Activated naive CD8-positive, alpha-beta T cell treated with anti-CD3 and anti-CD28 coated beads, Interleukin-2, amount 10 ng/mL, durations not matched to agents 7 days and 5 days (primary cell): ENCODE results near the gene LRRC75B. TPM values are rescaled to one million over a fixed set of nuclear protein-coding genes. Genes with fewer than 3 reads are reported as not detected.
A peak's percentile ranks its signal among the peaks of the same experiment; 100 is the strongest.
"Not testable (repeated sequence)": the region's sequence is repeated elsewhere in the genome, so short reads cannot be mapped to it uniquely, and the experiment has no call there.

ENCODE experiments used
- ATAC-seq: fragments of 150-1000 bp; cut with Tn5 transposase; one replicate; pipeline ENCODE4 v1.10.0; 2021; ENCODE audit warnings: low read depth, moderate library complexity
- POLR2A ChIA-PET: fragments of 350-600 bp; sonication (Branson Sonifier 250); formaldehyde crosslinking; loops from one replicate; lab custom pipeline; 2021; ENCODE audit warnings: antibody characterized with exemption; lab: Charles Lee
- DNase-seq: peaks from one replicate; pipeline ENCODE4 v3.0.0; 2021
- H3K27ac Mint-ChIP-seq: one replicate; pipeline ENCODE4 v1.8.0; 2022; ENCODE audit warnings: mild to moderate bottlenecking, mixed read lengths
- H3K27me3 Mint-ChIP-seq: one replicate; pipeline ENCODE4 v1.8.0; 2022; ENCODE audit warnings: mild to moderate bottlenecking, moderate library complexity, mixed read lengths
- H3K36me3 Mint-ChIP-seq: one replicate; pipeline ENCODE4 v1.8.0; 2021; ENCODE audit warnings: mild to moderate bottlenecking, mixed read lengths
- H3K4me1 Mint-ChIP-seq: one replicate; pipeline ENCODE4 v1.8.0; 2021; ENCODE audit warnings: mixed read lengths
- H3K4me3 Mint-ChIP-seq: one replicate; pipeline ENCODE4 v1.8.0; 2022; ENCODE audit warnings: mild to moderate bottlenecking, moderate library complexity, mixed read lengths
- H3K9me3 Mint-ChIP-seq: one replicate; pipeline ENCODE4 v1.8.0; 2021; ENCODE audit warnings: mixed read lengths
- total RNA-seq, 2 experiments: library from RNA; stranded (reverse); gene quantifications; one replicate each; pipeline ENCODE4 v1.2.3, GENCODE V29; 2021

The LRRC75B gene, protein sequence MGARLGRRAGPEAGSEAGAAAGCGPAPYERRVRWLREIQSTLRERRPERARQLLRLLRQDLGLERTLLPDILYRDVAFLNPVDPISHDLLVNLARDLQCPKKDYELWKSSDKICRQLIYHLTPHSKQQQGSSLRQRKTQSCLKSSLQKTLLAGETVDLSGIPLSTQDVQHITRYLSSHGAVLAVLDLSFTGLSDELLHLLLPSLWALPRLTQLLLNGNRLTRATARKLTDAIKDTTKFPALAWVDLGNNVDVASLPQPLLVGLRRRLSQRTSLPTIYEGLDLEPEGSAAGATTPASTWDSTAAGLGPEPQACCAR
- 1 to 10 TPM; 2.2 to 3.2 TPM for total RNA-seq

DNA sequence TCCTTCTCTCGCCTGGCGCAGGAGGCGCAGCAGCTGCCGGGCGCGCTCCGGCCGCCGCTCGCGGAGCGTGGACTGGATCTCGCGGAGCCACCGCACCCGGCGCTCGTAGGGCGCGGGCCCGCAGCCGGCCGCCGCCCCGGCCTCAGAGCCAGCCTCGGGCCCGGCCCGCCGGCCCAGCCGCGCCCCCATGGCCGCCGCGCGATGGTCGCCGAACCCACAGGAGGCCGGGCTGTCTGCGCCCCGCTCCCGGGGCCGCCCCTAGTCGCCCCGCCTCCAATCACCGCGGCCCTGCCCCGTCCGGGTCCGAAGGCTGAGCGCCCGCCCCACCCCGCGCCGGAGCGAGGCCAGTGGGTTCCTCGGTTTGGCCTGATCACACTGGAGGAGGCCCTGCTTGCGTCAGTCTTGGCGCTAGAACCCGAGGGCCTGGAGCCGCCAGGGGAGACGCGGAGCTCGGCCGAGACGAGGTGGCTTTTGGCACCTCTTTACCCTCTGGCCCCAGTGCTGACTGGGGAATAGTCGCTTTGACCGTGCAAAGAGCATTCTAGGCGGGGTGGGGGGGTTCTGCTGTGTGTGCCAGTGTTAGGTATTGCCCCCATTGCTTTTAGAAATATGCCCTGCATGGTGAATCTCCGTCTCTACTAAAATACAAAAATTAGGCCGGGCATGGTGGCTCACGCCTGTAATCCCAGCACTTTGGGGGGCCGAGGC, at the start of gene LRRC75B:
LRRC75B (minus strand) TSS at position 223 of the 708 bp plus-strand sequence; CDS start at position 189, 34 bp downstream.
- peak; percentile 68 for DNase-seq
- Mint-ChIP-seq H3K27me3 (peaks cover 6% of the 10 kb centered on the region), H3K4me1 (peaks cover 10% of the 10 kb centered on the region), H3K9me3 (no peaks in the 10 kb centered on the region), H3K36me3 (peaks cover 1% of the 10 kb centered on the region), H3K4me3 (peak within 1 kb of the TSS; percentile 87), H3K27ac (peak within 1 kb of the TSS; percentile 69)
- ATAC-seq, result peak; percentile 70
- POLR2A ChIA-PET, result interaction anchor here (2.3 kb wide), 1 partner anchor 37 kb away, joined by 5 read pairs; the partner anchor contains the start of genes GUCD1 and SNRPD3

DNA sequence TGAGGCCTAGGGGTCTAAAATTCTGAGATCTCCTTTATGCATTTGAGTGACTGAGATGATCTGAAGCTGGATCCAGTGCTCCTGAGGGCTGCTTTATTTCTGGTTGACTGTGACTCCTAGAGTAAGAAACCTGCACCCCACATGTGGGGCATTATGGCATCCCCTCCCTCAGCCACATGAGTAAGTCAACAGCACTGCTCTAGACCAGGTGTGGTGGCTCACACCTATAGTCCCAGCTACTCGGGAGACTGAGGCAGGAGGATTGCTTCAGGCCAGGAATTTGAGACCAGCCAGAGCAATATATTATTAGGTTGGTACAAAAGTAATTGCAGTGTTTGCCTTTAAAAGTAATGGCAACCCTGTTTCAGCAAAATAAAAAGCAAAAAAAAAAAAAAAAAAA, 49.4 kb upstream of the LRRC75B start:
- ATAC-seq, H3K36me3 Mint-ChIP-seq, DNase-seq, H3K4me1 Mint-ChIP-seq, POLR2A ChIA-PET, H3K4me3 Mint-ChIP-seq, H3K27me3 Mint-ChIP-seq, H3K9me3 Mint-ChIP-seq, H3K27ac Mint-ChIP-seq: not testable (repeated sequence)

DNA sequence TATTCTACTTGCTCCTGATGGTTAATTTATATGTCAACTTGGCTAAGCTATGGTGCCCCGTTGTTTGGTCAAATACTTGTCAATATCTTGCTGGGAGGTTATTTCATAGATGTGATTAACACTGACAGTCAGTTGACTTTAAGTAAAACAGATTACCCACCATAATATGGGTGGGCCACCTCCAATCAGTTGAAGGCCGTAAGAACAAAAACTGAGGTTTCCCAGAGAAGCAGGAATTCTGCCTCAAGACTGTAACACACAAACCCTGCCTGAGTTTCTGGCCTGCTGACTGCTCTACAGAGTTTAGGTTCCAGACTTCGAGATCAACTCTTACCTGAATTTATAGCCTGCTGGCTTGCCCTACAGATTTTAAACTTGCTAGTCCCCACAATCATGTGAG, 43.6 kb upstream of the LRRC75B start:
- H3K27ac Mint-ChIP-seq, ATAC-seq, H3K9me3 Mint-ChIP-seq, DNase-seq, H3K36me3 Mint-ChIP-seq, H3K4me3 Mint-ChIP-seq, H3K27me3 Mint-ChIP-seq, POLR2A ChIA-PET: not testable (repeated sequence)
- H3K4me1 Mint-ChIP-seq, result peaks cover 21% of the 10 kb centered on the region

DNA sequence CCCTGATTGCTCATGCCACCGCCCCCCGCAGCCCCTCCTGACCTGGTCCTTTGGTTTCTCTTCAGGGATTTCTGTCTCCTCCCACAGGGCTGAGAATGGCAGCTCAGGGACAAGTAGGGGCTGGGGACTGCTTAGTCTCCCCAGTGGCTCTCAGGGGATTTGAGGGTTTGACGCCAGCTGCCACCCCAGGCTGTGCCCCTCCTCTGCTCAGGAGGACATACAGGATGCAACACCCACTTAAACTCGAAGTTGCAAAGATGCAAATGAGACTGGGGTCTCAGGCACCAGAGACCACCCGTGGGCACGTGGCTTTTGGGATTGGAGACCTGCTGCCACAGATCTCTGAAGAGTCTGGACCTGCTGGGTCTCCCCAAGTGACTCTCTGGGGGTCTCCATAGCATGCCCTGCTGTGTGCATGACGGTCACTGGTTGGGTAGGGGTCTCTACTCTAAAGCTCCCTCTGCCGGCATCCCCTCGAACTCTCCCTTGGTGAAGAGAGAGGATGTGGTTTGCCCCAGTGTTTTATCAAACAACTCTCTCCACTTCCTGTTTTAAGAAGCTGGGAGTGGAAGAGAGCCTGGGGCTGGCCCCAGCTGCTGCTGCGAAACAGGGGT, 42.0 kb upstream of the LRRC75B start:
- H3K4me3 Mint-ChIP-seq, ATAC-seq, H3K36me3 Mint-ChIP-seq, H3K9me3 Mint-ChIP-seq, H3K27me3 Mint-ChIP-seq, POLR2A ChIA-PET: not testable (repeated sequence)
- peak overlapping the region; percentile 79 for H3K27ac Mint-ChIP-seq
- peaks cover 21% of the 10 kb centered on the region for H3K4me1 Mint-ChIP-seq
- DNase-seq, result peak; percentile 50

DNA sequence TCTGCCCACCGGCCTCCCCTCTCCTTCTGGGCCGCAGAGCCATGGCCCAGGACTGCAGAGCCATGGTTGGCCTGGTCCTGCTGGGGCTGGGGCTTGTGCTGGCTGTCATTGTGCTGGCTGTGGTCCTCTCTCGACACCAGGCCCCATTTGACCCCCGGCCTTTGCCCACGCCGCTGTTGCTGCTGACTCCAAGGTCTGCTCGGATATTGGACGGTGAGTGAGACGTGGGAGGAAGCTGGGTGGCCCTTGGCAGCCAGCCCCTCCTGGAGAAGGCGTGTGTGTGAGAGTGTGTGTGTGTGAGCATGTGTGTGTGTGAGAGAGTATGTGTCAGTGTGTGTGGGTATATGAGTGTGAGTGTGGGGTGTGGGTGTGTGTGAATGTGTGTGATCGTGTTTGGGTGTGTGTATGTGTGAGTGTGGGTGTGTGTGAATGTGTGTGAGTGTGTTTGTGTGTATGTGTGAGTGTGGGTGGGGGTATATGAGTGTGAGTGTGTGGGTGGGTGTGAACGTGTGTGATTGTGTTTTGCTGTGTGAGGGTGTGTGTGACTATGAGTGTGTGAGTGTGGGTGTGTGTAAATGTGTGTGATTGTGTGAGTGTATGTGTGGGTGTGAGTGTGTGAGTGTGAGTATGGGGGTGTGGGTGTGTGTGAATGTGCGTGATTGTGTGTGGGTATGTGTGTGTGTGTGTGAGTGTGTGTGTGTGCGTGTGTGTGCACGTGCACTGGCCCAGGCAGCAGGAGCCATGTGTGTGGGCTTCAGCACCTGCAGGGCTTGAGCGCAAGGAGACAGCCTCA, 40.6 kb upstream of the LRRC75B start:
- H3K36me3 Mint-ChIP-seq, DNase-seq, H3K4me3 Mint-ChIP-seq, ATAC-seq, H3K27me3 Mint-ChIP-seq, H3K9me3 Mint-ChIP-seq, POLR2A ChIA-PET: not testable (repeated sequence)
- H3K4me1 Mint-ChIP-seq, result peaks cover 21% of the 10 kb centered on the region
- H3K27ac Mint-ChIP-seq, result peak overlapping the region; percentile 76

DNA sequence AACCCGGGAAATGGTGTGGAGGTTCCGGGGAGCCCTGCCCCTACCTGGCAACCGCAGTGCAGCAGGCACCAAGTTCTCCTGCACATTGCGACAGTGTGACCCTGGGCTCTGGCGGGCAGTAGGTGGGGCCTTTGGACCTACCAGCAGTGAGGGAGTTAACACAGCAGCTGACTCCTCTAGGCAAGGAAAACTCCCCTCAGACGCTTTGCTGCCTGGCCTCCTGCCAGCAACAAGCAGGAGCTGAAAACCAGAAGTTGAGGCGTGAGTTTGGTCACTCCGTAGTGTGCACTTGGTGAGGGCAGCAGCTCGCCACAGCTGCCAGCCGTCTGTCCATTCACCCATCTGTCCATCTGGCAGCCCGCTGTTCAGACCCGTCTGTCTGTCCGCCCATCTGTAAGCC, 39.8 kb upstream of the LRRC75B start:
- POLR2A ChIA-PET, H3K27me3 Mint-ChIP-seq, H3K9me3 Mint-ChIP-seq, H3K4me3 Mint-ChIP-seq, H3K27ac Mint-ChIP-seq, DNase-seq, H3K36me3 Mint-ChIP-seq, ATAC-seq: not testable (repeated sequence)
- H3K4me1 Mint-ChIP-seq, result peaks cover 21% of the 10 kb centered on the region

DNA sequence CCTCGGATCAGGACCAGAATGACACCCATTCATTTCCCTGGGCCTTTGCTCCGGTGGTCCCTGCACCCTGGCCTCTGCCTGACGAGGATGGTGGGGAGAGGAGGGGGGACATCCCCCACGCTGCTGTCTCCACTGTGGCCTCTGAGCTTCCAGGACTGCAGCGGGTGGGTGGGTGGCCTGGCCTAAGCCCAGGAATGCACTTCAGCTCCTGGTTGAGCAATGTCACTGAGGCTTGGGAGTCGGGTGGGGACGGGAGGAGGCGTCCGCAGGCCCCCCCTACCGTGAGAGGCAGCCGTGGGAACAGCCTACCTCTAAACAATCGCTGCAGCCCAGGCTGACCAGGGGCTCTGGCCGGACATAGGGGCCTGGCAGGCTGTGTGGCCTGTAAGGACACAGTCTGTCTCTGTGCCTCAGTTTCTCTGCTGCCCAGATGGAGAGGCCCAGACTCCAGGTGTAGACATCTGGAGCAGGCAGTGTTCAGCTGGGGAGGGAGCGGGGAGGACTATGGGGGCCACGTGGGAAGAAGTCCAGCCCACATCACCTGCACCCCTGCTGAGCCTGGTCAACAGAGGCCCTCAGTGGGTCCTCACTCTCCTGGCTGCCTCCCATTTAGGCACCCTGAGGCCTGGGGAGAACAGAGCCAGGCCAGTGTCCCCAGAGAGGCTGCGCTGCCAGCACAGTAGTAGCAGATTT, 38.7 kb upstream of the LRRC75B start:
- H3K4me1 Mint-ChIP-seq, result peaks cover 20% of the 10 kb centered on the region
- H3K9me3 Mint-ChIP-seq, H3K4me3 Mint-ChIP-seq, ATAC-seq, POLR2A ChIA-PET, H3K36me3 Mint-ChIP-seq, H3K27ac Mint-ChIP-seq, DNase-seq, H3K27me3 Mint-ChIP-seq: not testable (repeated sequence)

DNA sequence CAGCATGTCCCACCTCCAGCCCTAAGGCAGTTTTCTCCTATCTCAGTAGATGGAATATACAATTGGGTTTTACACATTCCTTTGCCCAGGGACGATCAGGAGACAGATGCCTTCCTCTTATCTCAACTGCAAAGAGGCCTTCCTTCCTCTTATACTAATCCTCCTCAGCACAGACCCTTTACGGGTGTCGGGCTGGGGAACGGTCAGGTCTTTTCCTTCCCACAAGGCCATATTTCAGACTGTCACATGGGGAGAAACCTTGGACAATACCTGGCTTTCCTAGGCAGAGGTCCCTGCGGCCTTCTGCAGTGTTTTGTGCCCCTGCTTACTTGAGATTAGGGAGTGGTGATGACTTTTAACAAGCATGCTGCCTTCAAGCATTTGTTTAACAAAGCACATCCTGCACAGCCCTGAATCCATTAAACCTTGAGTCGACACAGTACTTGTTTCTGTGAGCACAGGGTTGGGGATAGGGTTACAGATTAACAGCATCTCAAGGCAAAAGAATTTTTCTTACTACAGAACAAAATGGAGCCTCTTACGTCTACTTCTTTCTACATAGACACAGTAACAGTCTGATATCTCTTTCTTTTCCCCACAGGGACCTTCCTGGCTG, 38.0 kb upstream of the LRRC75B start:
- H3K36me3 Mint-ChIP-seq, H3K27ac Mint-ChIP-seq, POLR2A ChIA-PET, H3K4me3 Mint-ChIP-seq, H3K27me3 Mint-ChIP-seq, DNase-seq, ATAC-seq, H3K9me3 Mint-ChIP-seq: not testable (repeated sequence)
- peaks cover 17% of the 10 kb centered on the region for H3K4me1 Mint-ChIP-seq

DNA sequence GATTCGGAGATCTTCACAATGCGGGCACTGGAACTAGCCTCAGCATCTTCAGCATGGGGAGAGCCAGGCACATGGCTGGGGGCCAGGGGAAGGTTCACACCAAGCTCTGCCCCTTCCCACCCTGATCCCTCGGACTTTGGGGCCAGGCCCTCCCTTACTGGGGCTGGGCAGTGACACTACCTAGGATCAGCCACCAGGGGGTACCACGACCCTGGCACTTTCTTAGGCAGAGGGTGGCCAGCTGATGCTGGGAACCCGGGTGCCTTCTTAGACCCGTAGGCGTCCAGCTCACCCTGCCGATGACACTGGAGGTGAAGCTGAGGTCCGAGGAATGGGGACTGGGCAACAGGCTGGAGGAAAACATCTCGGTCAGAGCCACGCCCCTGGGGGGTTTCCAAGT, 36.2 kb upstream of the LRRC75B start:
- H3K9me3 Mint-ChIP-seq, H3K36me3 Mint-ChIP-seq, H3K4me3 Mint-ChIP-seq, ATAC-seq, POLR2A ChIA-PET, H3K27ac Mint-ChIP-seq, H3K4me1 Mint-ChIP-seq, H3K27me3 Mint-ChIP-seq, DNase-seq: not testable (repeated sequence)

DNA sequence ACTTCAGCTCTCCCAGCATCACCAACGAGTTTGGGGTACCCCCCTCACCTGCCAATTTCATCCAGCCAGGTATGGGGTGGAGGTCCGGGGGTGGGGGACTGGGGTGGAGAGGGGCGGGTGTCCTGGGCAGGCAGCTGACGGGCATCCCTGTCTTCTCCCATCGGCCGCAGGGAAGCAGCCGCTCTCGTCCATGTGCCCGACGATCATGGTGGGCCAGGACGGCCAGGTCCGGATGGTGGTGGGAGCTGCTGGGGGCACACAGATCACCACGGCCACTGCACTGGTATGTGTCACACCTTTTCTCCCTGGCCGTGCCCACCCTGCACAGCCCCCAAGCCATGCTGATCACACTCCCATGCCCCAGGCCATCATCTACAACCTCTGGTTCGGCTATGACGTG, 35.0 kb upstream of the LRRC75B start:
- DNase-seq, POLR2A ChIA-PET, H3K36me3 Mint-ChIP-seq, H3K9me3 Mint-ChIP-seq, H3K4me3 Mint-ChIP-seq, H3K27me3 Mint-ChIP-seq, ATAC-seq, H3K27ac Mint-ChIP-seq, H3K4me1 Mint-ChIP-seq: not testable (repeated sequence)

DNA sequence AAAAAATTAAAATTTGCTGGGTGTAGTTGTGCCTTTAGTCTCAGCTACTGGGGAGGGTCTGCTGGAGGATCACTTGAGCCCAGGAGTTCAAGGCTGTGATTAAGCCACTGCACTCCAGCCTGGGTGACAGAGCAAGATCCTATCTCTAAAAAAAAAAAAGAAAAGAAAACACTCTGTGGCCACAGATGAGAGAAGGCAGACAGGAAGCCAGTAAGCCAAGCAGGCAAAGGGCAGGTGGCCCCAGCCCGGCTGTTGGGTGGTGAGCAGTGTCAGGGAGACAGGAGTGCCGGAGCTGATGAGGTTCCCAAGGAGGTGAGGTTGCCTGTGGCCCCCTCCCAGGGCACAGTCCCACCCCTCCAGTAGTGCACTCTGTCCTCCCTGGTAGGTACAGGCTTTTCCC, 29.7 kb upstream of the LRRC75B start:
- Mint-ChIP-seq H3K4me1 (peaks cover 11% of the 10 kb centered on the region), H3K4me3 (peak overlapping the region; percentile 42), H3K27ac (peak overlapping the region; percentile 14)
- ATAC-seq (peak; percentile 70), DNase-seq (peak; percentile 61)
- H3K27me3 Mint-ChIP-seq, H3K9me3 Mint-ChIP-seq, H3K36me3 Mint-ChIP-seq, POLR2A ChIA-PET: not testable (repeated sequence)

DNA sequence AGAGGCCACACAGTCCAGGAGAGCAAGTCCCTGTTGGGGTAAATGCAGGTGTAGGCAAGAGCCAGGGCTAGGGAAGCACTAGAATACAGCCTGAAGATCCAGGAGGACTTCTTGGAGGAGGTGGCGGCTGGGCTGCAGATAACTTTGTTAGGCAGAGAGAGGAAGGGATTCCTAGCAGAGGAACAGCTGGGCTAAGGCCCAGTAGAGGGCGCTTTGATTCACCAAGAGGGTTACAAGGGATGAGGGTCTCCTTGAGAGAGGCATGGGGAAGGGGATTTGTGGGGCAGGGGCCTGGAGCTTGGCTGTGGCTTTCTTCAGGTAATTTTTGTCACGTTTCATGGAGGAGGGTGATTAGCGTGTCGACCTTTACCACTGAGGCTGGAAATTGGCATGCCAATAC, 28.4 kb upstream of the LRRC75B start:
- ATAC-seq, POLR2A ChIA-PET, H3K9me3 Mint-ChIP-seq, H3K36me3 Mint-ChIP-seq, H3K4me3 Mint-ChIP-seq, H3K27ac Mint-ChIP-seq, H3K27me3 Mint-ChIP-seq, DNase-seq: not testable (repeated sequence)
- H3K4me1 Mint-ChIP-seq, result peaks cover 11% of the 10 kb centered on the region
